Stimulated activated naive B cell treated with anti-CD40 and anti-IgM and Interleukin-4, amounts not matched to agents 10 μg/mL and 1 μg/mL and 100 μg/mL, for 72 hours (primary cell): ENCODE results near the gene NIFK.
A peak's percentile ranks its signal among the peaks of the same experiment; 100 is the strongest.
"Not testable (repeated sequence)": the region's sequence is repeated elsewhere in the genome, so short reads cannot be mapped to it uniquely, and the experiment has no call there.

Experiments
- ATAC-seq, 2 donors: fragments of 150-1000 bp; cut with Tn5 transposase; replicated peaks; 2 replicates each; pipeline ENCODE4 v1.10.0; 2021; ENCODE audit warnings: moderate library complexity in 1 of 2
- DNase-seq: peaks from one replicate; pipeline ENCODE4 v3.0.0; 2021
- H3K27ac Mint-ChIP-seq: one replicate; pipeline ENCODE4 v1.8.0; 2022; ENCODE audit warnings: mild to moderate bottlenecking, mixed read lengths
- H3K27me3 Mint-ChIP-seq, 2 donors: one replicate each; pipeline ENCODE4 v1.8.0; 2022; ENCODE audit warnings: mixed read lengths in 2 of 2
- H3K36me3 Mint-ChIP-seq, 2 donors: one replicate each; pipeline ENCODE4 v1.8.0; 2022; ENCODE audit warnings: mixed read lengths in 2 of 2, mild to moderate bottlenecking in 1 of 2
- H3K4me1 Mint-ChIP-seq, 2 donors: one replicate each; pipeline ENCODE4 v1.8.0; 2022; ENCODE audit warnings: mixed read lengths in 2 of 2, mild to moderate bottlenecking in 1 of 2
- H3K4me3 Mint-ChIP-seq, 2 donors: one replicate each; pipeline ENCODE4 v1.8.0; 2022; ENCODE audit warnings: mild to moderate bottlenecking in 2 of 2, mixed read lengths in 2 of 2, moderate library complexity in 1 of 2
- H3K9me3 Mint-ChIP-seq, 2 donors: one replicate each; pipeline ENCODE4 v1.8.0; 2022; ENCODE audit warnings: mixed read lengths in 2 of 2, mild to moderate bottlenecking in 1 of 2

NIFK gene

DNA sequence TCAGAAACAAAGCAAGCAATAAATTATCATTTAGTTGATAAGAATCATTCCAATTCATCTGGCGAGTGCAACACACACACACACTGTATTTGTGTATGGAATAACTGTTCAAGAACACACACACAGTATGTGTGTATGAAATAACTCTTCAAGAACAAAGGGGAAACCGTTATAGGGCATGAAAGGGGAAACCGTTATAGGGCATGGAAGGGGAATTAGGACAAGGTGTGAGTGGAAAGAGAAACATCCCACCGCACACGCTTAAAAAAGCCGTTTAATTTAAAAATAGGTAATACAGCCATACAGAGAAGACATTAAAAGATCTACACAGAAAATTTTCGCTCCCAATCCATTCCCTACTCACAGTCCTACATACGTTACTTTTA is 18.2 kb upstream of the NIFK start:
- DNase-seq: no peak
- Mint-ChIP-seq H3K27me3 (no peaks in the 10 kb centered on the region), H3K4me1 (peaks cover 5 to 19% of the 10 kb centered on the region in 2 donors), H3K27ac (peak overlapping the region; percentile 91), H3K4me3 (peak overlapping the region; percentile 88 to 93), H3K36me3 (peaks cover 4 to 5% of the 10 kb centered on the region in 2 donors), H3K9me3 (no peaks in the 10 kb centered on the region)
- ATAC-seq: no peak

DNA sequence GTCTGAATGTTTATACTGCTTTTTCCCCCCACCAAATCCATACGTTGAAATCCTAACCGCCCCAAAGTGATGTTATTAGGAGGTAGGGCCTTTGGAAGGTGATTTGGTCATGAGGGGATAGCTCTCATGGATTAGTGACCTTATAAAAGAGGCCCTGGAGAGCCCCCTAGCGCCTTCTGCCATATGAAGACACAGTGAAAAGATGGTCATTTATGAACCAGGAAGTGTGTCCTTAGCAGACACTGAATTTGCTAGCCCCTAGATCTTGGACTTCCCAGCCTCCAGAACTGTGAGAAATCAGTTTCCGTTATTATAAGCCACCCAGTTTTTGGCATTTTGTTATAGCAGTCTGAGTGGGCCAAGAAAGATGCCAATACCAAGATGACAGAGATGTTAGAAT is 11.5 kb upstream of the NIFK start:
- peak overlapping the region; percentile 59 for H3K27ac Mint-ChIP-seq
- no peaks in the 10 kb centered on the region for H3K36me3 Mint-ChIP-seq
- no peaks in the 10 kb centered on the region for H3K9me3 Mint-ChIP-seq
- no peaks in the 10 kb centered on the region for H3K27me3 Mint-ChIP-seq
- DNase-seq (no peak), ATAC-seq (no peak)
- no peak overlapping the region for H3K4me3 Mint-ChIP-seq
- H3K4me1 Mint-ChIP-seq: peaks cover 2 to 6% of the 10 kb centered on the region in 2 donors

DNA sequence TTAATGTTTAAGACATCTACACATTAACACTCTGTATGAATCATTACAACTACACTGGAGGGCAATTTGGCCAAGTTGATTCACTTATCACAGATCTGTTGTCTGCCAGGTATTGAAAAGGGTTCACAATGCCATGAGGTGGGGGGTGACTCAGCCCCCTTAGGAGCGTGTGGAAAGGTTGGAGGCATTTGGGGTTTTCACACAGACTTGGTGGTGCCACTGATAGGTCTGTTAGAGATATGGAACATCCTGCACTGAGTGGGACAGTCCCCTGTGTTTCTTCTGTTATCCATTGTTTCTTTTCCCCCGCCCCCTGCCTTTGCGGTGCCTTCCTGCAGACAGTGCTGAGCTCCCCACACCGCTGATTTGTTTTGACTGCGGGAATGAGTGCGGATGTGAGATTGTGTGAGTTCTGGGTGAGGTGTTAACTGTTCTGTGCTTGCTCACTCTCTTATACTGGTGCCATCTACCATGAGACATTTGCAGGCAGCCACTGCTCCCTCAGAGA is 9.4 kb upstream of the NIFK start:
- DNase-seq: no peak
- ATAC-seq: peak; percentile 14 to 60
- Mint-ChIP-seq H3K36me3 (no peaks in the 10 kb centered on the region), H3K27ac (no peak overlapping the region), H3K27me3 (no peaks in the 10 kb centered on the region), H3K4me1 (peaks cover 2 to 6% of the 10 kb centered on the region in 2 donors), H3K9me3 (no peaks in the 10 kb centered on the region), H3K4me3 (no peak overlapping the region)

DNA sequence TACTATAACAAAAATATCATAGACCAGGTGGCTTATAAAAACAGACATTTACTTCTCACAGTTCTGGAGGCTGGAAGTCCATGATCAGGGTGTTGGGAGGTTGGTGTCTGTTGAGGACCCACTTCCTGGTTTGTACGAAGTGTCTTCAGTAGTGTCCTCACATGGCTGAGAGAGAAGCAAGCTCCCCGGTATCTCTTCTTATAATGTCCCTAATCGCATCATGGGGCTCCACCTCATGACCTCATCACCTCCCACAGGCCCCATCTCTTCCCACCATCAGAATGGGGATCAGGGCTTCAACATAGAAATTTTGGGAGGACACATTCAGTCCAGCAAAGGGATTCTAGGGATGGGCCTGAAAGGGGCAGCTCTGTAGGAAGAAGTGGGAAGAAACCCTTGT is 4.8 kb upstream of the NIFK start:
- Mint-ChIP-seq H3K27ac (no peak overlapping the region), H3K27me3 (no peaks in the 10 kb centered on the region), H3K4me1 (peaks cover 7 to 13% of the 10 kb centered on the region in 2 donors), H3K9me3 (no peaks in the 10 kb centered on the region), H3K4me3 (no peak overlapping the region), H3K36me3 (peaks cover 2 to 3% of the 10 kb centered on the region in 2 donors)
- DNase-seq (no peak), ATAC-seq (no peak)

DNA sequence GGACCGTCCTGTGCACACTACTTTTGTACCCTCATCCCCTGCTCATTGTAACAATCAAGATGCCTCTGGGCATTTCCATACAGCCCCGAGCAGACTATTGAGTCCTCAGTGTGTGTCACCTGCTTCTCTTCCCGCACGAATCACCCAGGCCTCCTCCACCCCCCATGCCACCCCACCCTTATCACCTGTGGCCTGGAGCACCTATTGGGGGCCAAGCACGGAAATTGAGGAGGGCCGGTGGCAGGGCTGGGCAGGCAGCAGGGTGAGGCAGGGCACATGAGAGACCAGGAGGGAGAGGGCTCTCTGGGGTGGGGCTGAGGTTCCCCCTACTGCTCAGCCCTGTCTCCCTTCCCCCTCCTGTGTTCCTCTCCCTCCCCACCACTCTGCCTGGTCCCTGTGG is 4.3 kb upstream of the NIFK start:
- no peak overlapping the region for H3K27ac Mint-ChIP-seq
- H3K4me3 Mint-ChIP-seq: no peak overlapping the region
- H3K36me3 Mint-ChIP-seq: peaks cover 4 to 5% of the 10 kb centered on the region in 2 donors

DNA sequence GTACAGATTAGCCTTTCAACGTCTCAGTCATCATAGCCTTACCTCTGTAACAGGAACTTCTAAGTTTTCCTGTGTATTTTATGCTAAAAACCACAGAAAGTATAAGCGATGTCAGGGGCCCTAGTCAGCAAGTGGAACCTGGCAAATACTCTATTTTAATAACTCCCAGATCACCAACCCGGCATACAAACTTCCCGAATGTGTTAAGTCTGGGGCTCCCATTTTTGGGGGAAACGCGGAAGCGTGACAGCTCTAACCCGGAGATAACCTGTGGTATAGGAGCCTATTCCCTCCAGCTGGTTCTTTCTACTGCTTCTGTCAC is 574 bp downstream of the NIFK start:
- Mint-ChIP-seq H3K9me3 (no peaks in the 10 kb centered on the region), H3K27me3 (no peaks in the 10 kb centered on the region), H3K27ac (peak overlapping the region; percentile 99), H3K36me3 (peaks cover 22 to 30% of the 10 kb centered on the region in 2 donors), H3K4me1 (peaks cover 18 to 36% of the 10 kb centered on the region in 2 donors), H3K4me3 (peak overlapping the region; percentile 95 to 99)
- peak; percentile 4 to 5 for ATAC-seq
- no peak for DNase-seq

More for the DNA sequence above, 4.3 kb upstream of the NIFK start:
- DNase-seq (no peak), ATAC-seq (no peak)
- H3K27me3 Mint-ChIP-seq: no peaks in the 10 kb centered on the region
- H3K9me3 Mint-ChIP-seq: no peaks in the 10 kb centered on the region
- peaks cover 7 to 10% of the 10 kb centered on the region in 2 donors for H3K4me1 Mint-ChIP-seq

DNA sequence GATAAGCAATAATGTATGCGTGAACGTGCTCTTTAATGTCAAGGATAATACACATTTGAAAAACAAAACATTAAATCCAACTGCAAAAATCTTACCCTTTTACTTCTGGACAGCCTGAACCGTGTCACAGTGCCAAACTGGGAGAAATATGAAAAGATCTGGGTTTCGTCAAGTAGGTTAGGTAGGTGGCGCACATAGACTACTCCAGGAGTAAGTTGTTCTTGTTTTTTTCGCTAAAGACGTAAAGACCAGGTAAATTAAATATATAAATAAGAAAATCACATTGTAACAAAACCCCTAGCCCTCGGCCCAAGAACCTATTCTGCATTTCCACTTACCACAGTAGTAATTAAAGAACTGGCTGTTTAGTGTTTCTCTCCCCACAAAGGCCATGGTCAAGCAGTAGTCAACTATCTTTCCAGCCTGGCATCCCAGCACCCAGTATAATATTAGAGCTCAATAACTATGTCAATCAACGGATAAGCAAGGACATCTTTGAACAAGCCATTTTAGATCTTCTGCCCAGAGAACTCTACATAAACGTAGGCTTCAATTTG is 1.1 kb downstream of the NIFK start:
- Mint-ChIP-seq H3K27me3 (no peaks in the 10 kb centered on the region), H3K36me3 (peaks cover 26 to 35% of the 10 kb centered on the region in 2 donors), H3K9me3 (no peaks in the 10 kb centered on the region), H3K27ac (peak overlapping the region; percentile 99), H3K4me3 (peak overlapping the region; percentile 95 to 99), H3K4me1 (peaks cover 18 to 40% of the 10 kb centered on the region in 2 donors)
- ATAC-seq: no peak
- no peak for DNase-seq

DNA sequence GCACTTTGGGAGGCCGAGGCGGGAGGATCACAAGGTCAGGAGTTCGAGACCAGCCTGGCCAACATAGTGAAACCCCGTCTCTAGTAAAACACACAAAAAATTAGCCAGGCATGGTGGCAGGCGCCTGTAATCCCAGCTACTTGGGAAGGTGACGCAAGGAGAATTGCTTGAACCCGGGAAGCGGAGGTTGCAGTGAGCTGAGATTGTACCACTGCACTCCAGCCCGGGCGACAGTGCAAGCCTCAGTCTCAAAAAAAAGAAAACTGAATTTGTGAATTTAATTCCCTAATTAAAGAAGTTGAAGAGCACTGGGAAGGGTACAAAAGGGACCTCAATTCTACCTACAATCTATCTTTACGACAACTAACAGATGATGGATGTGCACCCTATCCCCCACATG is 2.1 kb downstream of the NIFK start:
- not testable (repeated sequence) for H3K27me3 Mint-ChIP-seq, H3K4me3 Mint-ChIP-seq, H3K9me3 Mint-ChIP-seq, ATAC-seq, H3K27ac Mint-ChIP-seq, DNase-seq
- Mint-ChIP-seq H3K4me1 (peaks cover 18 to 40% of the 10 kb centered on the region in 2 donors), H3K36me3 (peaks cover 26 to 36% of the 10 kb centered on the region in 2 donors)

DNA sequence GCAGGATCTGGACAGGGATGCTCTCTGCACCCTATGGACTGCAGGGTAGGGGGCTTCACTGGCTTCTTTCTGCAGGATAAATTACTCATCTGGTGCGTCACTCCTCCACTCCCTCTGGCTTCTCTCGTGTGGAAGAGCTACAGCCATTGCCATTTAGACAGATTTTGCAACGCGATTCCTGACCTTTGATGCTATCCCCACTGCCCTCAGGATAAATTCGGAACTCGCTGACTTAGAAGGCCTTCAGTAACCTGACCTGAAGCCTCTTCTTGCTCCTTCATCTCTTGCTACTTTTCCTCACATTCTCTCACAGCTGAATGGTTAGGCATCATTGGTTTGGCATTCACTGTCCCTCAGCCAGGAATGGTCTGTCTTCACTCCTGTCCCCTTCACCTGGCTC is 5.3 kb downstream of the NIFK start:
- no peak for ATAC-seq
- DNase-seq: no peak
- Mint-ChIP-seq H3K9me3 (no peaks in the 10 kb centered on the region), H3K4me3 (no peak overlapping the region), H3K36me3 (peaks cover 35 to 51% of the 10 kb centered on the region in 2 donors), H3K27ac (peak overlapping the region; percentile 37), H3K4me1 (peaks cover 14 to 38% of the 10 kb centered on the region in 2 donors), H3K27me3 (no peaks in the 10 kb centered on the region)

DNA sequence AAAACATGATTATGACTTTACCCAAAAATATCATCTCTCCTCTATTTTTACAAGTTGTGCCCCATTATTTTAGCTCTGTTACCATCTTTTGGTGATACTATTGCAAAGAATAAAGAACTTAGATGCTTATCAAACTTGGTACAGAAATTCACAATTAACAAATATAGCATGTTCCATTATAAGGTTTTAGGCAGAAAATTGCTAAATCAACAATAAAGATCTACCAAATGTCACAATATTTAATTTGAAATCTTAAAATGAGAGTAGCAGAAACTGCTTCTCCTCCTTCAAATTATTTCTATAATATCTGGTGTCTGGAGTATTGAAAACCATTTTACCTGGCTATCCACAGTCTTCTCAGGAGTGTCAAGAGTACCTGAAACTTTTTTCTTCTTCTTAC is 8.7 kb downstream of the NIFK start:
- no peak for DNase-seq
- Mint-ChIP-seq H3K4me1 (peaks cover 9 to 17% of the 10 kb centered on the region in 2 donors), H3K27ac (no peak overlapping the region), H3K36me3 (peaks cover 33 to 48% of the 10 kb centered on the region in 2 donors), H3K9me3 (no peaks in the 10 kb centered on the region), H3K27me3 (no peaks in the 10 kb centered on the region), H3K4me3 (no peak overlapping the region)
- no peak for ATAC-seq

DNA sequence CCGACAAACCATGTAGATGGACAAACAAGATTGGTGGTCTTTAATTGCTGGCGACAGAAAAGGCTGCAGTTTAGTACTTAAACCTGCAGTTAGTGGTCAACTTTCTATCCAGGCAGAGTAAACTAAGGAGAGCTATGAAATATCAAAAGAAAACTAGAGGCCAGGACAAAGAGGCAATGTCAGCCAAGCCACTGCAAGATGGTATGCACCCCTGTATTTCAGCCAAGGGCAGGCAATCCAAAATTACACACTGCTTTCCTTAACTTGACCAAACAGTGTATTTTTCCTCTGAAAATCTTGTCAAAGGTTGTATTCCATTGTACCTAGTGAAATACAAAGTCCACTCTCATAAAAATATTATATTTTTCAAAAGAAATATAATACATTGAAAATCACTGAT is 9.3 kb downstream of the NIFK start:
- H3K36me3 Mint-ChIP-seq: peaks cover 30 to 48% of the 10 kb centered on the region in 2 donors
- no peaks in the 10 kb centered on the region for H3K27me3 Mint-ChIP-seq
- DNase-seq: no peak
- peaks cover 9 to 17% of the 10 kb centered on the region in 2 donors for H3K4me1 Mint-ChIP-seq
- H3K4me3 Mint-ChIP-seq: no peak overlapping the region
- ATAC-seq: no peak
- H3K27ac Mint-ChIP-seq: no peak overlapping the region
- H3K9me3 Mint-ChIP-seq: no peaks in the 10 kb centered on the region

DNA sequence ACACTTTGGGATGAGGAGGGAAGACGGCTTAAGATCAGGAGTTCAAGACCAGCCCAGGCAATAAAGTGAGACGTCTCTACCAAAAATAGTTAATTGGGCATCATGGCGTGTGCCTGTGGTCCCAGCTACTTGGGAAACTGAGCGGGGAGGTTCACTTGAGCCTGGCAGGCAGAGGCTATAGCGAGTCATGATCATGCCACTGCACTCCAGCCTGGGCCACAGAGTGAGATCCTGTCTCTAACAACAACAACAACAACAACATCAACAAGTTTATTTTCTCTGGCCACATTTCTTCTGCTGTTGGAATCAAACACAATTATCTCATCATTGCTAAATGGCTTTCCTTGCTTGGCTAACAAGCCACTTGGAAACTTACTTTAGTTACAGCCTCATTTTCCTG is 13.4 kb downstream of the NIFK start:
- ATAC-seq (no peak), DNase-seq (no peak)
- peaks cover 10 to 22% of the 10 kb centered on the region in 2 donors for H3K36me3 Mint-ChIP-seq
- no peak overlapping the region for H3K4me3 Mint-ChIP-seq
- no peaks in the 10 kb centered on the region for H3K27me3 Mint-ChIP-seq
- peaks cover 3 to 7% of the 10 kb centered on the region in 2 donors for H3K4me1 Mint-ChIP-seq
- no peaks in the 10 kb centered on the region for H3K9me3 Mint-ChIP-seq
- H3K27ac Mint-ChIP-seq: no peak overlapping the region

DNA sequence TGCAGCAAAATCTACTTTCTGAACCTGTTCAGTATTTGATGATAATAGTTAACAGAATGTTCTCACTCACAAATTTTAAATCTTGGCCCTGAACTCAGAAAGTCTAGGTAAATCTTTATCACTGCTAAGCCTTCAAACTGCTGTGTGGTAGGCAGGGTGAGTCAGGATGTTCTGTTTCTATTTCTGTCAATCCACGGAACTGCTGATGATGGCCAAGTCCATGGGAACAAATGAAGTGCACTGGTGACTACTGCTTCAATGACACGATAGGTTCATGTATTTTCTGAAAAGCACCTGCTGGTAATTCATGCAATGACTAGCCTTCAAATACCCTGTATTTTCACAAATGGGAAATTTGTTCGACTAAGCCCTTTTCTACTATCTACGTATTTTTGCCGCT is 14.2 kb downstream of the NIFK start:
- no peak overlapping the region for H3K27ac Mint-ChIP-seq
- no peaks in the 10 kb centered on the region for H3K27me3 Mint-ChIP-seq
- ATAC-seq (no peak), DNase-seq (no peak)
- no peak overlapping the region for H3K4me3 Mint-ChIP-seq
- H3K4me1 Mint-ChIP-seq: peaks cover 3 to 7% of the 10 kb centered on the region in 2 donors
- peaks cover 8 to 16% of the 10 kb centered on the region in 2 donors for H3K36me3 Mint-ChIP-seq
- H3K9me3 Mint-ChIP-seq: no peaks in the 10 kb centered on the region

DNA sequence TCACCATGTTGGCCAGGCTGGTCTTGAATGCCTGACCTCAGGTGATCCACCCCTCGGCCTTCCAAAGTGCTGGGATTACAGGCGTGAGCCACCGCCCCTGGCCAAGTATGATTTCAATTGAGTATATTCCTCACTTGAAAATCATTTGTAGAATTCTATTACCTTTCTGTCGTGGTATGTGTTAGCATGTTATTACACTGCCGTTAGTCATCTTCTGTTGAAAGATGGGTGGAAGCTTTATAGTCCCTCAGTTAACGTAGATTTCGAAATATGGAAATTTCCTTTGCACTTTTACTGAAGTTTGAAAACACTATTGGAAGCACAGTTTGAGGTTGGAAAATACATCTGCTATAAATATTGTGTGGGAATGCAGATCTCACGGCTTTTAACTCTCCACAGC is 14.7 kb downstream of the NIFK start:
- Mint-ChIP-seq H3K36me3 (peaks cover 4 to 13% of the 10 kb centered on the region in 2 donors), H3K4me1 (peaks cover 3 to 7% of the 10 kb centered on the region in 2 donors), H3K27me3 (no peaks in the 10 kb centered on the region), H3K4me3 (no peak overlapping the region), H3K27ac (no peak overlapping the region), H3K9me3 (no peaks in the 10 kb centered on the region)
- DNase-seq (no peak), ATAC-seq (no peak)

DNA sequence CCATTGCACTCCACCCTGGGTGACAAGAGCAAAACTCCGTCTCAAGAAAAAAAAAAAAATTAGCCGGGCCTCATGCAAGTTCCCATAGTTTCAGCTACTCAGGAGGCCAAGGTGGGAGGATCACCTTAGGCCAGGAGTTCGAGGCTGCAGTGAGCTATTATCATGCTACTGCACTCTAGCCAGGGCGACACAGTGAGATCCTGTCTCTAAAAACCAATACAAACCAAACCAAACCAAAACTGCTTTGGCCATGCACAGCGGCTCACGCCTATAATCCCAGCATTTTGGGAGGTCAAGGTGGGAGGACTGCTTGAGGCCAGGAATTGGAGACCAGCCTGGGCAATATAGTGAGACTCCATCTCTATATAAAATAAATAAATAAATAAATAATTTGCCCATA is 19.1 kb downstream of the NIFK start:
- DNase-seq (no peak), ATAC-seq (no peak)
- H3K27me3 Mint-ChIP-seq: no peaks in the 10 kb centered on the region
- no peaks in the 10 kb centered on the region for H3K36me3 Mint-ChIP-seq
- H3K4me1 Mint-ChIP-seq: peaks cover 3 to 7% of the 10 kb centered on the region in 2 donors
- H3K4me3 Mint-ChIP-seq: no peak overlapping the region
- no peak overlapping the region for H3K27ac Mint-ChIP-seq
- no peaks in the 10 kb centered on the region for H3K9me3 Mint-ChIP-seq
